ENCODE data around the gene OTUD7B.

The OTUD7B gene

DNA sequence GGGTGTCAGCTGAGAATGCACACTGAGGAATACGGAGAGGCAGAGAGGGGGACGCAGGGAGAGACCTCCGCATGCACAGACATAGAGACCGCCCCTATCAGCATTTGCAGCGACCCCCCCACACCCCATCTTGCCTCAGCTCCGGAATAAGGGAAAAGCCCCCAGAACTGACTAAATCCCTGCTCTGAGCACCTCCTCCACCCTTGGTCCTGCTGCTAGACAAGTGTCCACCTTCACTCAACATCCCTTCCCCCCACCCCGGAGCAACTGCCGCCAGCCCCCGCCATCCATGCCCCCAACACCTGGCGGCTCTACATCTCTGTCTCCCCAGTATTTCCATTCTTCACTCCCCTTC lies 93.7 kb downstream of the OTUD7B start:
- DNase-seq (ENCODE audit: low read depth) = no peak

DNA sequence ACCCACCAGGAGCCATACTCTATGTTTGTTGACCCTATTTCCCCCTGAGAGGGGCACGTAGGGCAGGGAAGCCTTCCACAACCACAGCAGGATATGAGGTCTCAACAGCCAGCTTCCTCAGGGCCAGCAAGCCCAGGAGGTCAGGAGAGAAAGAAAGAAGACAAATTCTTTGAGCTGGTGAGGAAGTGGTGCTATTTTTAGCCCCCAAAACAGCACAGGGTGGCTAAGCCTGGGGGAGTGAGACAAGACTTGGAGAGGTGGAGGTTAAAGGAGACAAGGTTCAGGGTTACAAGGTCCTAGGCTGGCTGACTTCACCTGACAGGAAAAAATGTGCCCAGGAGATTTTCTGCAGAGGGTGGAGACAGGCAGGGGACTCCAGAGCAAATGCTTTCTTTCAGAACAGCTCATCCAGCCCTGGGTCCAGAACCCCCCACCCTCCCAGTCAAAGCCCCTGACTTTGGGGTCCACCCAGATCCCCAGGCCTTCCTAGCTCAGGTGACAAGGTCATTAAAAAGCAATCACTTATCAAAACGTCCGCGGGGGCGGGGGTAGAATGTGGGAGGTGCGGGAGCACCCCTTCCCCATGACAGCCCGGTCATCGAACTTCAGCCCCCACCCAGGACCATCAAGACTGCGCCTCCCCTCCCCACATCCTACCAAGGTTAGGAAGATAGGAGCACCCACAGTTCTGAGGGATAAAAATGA lies 94.2 kb downstream of the OTUD7B start:
- no peak for DNase-seq (ENCODE audit: low read depth)

GRCh38 chr1:149915429-149916192 lies 94.9 kb downstream of the OTUD7B start:
- no peak for DNase-seq (ENCODE audit: low read depth)

DNA sequence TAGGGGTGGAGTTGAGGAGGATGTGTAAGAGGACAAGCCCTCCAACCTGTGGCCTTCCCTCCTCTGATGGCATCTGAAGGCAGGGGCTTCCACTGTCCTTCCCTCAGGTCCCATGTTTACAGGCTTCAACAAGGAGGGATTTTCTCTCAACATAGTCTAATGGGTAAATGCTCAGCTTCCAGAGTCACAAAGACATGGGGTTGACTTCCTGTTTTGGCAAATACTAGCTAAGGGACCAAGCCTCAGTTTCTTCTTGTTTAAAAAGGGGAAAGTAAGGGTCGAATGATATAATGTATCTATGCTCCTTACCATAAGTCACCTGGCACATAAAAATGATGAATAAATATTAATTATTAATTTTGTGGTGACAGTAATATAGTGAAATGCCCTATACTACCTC lies 96.0 kb downstream of the OTUD7B start:
- no peak for DNase-seq (ENCODE audit: low read depth)

GRCh38 chr1:149906570-149907075 lies 103.9 kb downstream of the OTUD7B start:
- no peak for DNase-seq (ENCODE audit: low read depth)

DNA sequence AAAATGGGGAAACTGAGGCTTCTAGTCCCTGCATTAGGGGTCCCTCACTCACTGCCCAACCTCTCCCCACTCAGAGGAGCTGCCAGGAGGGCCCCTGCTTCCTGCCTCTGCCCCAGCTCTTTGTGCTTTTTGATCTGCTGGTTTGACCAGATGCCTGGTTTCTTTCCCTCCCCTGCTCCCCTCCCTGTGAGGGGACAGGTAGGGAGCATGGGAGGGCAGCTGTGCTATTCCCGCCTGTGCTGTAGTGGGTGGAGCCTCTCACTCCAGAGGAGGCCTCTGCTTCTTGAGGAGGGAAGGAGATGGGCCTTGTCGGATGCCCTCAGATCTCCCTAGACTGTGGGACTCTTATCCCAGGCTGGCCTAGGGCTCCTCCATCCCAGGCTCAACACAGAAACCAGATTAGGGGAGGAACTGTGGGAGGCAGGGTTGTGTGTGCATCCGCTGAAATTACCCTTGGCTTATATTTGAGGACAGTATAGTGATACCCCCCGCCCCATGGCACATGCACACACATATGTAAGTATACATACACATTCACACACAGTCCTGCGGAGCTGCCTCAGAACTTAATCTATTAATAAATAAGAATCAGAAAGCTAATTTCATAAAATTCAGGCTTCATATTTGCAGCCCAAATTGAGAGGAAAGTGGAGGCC lies 106.6 kb downstream of the OTUD7B start:
- no peak for DNase-seq (ENCODE audit: low read depth)

DNA sequence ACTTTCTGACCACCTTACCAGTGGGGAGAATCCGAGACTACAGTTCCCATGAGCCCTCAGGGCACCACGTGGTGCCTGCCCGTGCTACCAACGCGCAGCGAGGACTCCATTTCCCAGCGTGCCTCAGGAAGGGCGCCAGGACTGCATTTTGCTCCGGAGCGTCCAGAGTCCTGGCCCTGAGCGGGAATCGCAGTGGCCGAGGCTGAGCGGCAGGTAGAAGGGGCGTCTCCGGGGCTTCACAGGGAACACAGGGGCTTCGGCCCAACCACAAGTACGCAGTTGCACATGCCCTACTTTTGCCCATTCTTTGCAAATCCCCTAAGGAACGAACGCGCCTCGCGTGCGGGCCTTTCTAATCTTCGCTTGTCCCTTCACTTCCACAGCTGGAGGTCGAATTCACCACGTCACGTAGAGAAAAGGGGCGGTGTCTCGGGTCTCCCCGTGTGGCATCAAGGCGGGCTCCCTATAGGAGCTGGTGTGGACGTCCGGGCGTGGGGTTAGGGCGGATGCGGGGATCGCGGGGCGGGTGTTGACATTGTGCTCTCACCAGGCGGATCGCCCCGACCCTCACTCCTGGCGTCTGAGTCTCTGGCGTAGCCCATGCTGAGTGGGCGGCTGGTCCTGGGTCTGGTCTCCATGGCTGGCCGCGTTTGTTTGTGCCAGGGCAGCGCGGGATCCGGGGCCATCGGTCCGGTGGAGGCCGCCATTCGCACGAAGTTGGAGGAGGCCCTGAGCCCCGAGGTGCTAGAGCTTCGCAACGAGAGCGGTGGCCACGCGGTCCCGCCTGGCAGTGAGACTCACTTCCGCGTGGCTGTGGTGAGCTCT lies 110.9 kb downstream of the OTUD7B start, which contains the start of gene BOLA1:
Gene BOLA1, plus strand, starts transcription at position 109 of the 825 bp plus-strand sequence. Its CDS starts 492 bp downstream, at position 601.
- peak; percentile 72 for DNase-seq (ENCODE audit: low read depth)

GRCh38 chr1:149896575-149896974 lies 114.0 kb downstream of the OTUD7B start:
- DNase-seq (ENCODE audit: low read depth) = no peak

DNA sequence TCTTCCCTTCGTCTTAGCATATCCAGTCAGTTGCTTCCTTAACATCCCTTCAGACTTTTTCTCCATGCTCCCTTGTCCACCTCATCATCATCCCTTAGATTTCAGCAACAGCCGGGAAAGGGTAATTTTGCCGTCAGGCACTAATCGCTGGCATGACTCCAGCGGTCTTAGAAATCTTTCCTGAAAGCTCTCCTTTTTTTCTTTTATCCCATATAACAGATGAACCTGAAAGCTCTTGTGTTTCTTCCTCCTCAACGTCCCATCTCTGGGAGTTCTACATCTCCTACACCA lies 121.6 kb downstream of the OTUD7B start:
- DNase-seq (ENCODE audit: low read depth) = no peak

DNA sequence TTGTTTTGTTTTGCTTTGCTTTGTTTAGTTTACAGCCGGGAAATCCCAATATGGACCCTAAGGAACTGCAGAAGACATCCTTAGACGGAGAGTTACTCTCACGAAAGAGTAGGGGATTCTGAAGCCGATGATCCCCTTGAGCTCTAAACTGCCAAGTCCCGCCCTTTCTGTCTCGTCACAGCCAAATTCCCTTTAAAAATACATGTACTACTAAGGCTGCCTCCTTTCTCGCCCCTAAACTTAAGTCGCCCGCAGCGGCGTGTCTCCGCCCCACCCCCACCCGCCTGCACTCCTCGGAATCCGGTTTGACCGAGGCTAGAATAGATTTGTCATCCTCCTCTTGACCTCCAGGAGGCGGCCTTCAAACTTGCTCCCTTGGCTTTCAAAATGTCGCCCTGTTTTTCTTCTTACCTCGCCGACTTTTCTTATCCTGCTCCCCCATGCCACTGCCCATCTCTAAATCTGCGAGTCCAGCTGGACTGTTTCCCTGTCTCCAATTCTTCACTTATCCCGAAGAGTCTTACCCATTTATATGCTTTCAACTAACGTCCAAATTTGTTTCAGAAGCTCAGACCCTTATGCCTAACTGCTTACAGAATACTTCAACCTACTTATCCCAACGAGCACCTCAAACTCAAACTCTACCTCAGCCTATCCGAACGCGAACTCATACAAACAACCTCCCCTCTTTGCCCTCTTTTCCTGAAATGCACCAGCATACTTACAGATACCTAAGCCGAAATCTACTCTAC lies 122.1 kb downstream of the OTUD7B start:
- DNase-seq (ENCODE audit: low read depth) = peak; percentile 52

All from T follicular helper cell (primary cell).